Measurements from ENCODE around the gene MEPCE.

Gene MEPCE

DNA sequence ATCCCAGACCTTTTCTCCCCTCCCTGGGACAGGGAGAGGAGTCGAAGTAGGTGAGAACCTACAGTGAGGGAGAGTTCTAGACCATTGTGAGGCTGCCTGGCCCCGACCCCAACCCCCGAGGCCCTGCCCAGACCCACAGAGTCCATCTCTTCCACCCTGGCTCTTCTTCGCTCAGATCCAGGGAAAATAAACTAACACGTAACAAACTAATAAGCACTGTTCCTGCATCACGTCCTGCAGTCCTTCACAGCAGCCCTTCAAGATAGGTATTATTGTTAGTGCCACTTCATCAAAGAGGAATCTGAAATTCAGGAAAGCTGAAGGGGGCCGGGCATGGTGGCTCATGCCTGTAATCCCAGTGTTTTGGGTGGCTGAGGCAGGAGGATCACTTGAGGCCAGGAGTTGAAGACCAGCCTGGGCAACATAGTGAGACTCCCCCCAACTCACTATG is 34.6 kb downstream of the MEPCE start, which contains the start of gene SPACDR:
Gene SPACDR, minus strand, starts transcription at position 51 of the 451 bp plus-strand sequence. CDS start 235 bp downstream, outside the sequence.
- peak; percentile 70 for DNase-seq (ENCODE audit: low read depth)

DNA sequence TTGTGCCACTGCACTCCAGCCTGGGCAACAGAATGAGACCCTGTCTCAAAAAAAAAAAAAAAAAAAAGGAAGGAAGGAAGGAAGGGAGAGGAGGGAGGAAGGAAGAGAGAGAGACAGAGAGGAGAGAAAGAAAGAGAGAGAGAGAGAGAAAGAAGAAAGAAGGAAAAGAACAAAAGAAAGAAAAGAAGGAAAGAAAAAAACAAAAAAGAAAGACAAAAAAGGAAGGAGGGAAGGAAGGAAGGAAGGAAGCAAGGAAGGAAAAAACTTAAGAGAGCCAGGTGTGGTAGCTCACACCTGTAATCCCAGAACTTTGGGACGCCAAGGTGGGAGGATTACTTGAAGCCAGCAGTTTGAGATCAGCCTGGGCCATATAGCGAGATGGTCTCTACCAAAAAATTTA is 35.2 kb downstream of the MEPCE start:
- no peak for DNase-seq (ENCODE audit: low read depth)

GRCh38 chr7:100465299-100465698 is 35.7 kb downstream of the MEPCE start:
- no peak for DNase-seq (ENCODE audit: low read depth)

DNA sequence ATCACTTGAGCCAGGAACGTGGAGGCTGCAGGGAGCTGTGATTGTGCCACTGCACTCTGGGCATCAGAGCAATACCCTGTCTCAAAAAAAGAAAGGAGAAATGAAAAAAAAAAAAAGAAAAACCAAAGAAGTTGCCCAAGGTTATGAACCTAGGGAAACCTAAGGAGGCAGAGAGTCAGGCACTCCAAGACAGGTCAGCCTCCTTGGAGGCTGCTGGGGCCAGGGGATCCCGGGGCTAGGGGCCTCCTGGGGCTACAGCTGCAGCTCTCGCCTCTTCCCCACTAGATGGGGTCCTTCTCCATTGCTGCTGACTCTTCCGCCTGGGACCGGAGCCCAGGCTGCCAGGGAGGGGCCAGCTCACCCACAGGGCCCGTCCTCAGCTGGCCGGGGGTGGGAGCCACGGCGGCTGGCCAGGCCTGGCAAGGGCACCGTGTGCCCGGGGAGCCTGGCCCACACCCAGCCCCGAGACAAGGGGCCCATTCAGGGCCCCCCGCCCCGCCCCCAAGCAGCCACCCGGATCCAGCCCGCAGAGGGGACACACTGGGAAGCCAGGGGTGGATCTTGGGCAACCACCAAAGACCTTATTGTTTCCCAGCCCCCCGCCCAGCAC is 36.2 kb downstream of the MEPCE start:
- DNase-seq (ENCODE audit: low read depth), result peak; percentile 75

DNA sequence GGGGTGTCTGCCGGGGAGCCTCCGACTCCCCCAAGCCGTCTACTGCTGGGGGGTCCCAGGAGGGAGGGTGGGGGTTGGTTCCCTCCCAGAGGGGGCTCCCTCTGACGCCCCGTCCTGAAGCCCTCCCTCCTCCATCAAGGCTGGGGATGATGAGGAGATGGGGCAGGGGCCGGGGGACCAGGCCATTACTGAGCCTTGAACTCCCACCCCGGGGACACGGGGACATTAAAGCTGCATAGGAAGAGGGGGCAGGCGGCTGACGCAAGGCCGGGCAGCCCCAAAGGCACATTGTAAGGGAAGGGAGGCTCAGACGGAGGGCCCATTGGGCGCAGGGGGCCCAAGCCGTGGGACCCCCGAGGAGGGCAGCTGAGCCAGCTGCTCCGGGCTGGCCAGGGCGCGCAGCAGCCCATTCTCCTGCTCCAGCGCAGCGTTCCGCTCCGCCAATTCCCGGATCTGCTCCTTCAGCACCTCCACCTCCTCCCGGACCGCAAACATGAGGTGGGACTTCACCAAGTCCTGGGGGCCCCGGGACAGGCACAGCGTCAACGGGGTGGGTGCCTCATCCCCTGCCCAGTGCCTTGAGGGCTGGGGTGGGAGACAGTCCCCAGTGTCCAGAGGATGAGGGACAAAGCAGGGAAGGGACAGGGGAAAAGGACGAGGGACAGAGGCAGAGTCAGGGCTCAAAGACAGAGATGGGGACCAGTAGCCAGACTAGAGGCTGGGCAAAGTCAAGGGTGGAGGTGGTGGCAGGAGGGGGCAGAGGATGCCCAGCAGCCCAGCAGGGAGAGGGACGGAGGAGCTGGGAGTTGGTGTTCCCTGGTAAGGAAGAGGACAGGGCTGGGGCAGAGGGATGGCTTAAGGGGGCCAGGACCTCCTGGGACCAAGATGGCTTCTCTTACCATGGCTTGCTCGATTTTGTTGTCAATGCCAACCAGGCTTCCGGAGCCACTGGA is 37.3 kb downstream of the MEPCE start:
- no peak for DNase-seq (ENCODE audit: low read depth)

GRCh38 chr7:100467638-100468373 is 38.2 kb downstream of the MEPCE start:
- DNase-seq (ENCODE audit: low read depth), result no peak

GRCh38 chr7:100469227-100470044 is 39.8 kb downstream of the MEPCE start:
- peak; percentile 74 for DNase-seq (ENCODE audit: low read depth)

DNA sequence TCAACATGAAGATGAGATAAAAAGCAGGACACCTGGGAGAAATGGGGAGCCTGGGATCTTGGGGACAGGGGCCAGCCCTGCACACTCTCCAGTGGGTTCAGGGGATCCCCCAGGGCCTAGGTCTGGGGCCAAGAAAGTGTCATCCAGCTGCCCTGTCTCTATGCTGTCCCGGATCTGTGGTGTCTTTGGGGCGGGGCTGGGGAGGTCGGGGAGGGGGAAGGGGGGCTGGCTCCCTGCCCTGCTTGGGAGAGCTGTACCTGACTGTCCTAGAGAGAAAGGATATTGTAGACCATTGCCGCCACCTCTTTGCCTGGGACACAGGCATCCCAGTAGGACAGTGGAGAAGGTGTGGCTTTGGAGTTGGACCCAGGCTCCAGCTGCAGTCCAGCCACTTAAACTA is 41.4 kb downstream of the MEPCE start:
- no peak for DNase-seq (ENCODE audit: low read depth)

GRCh38 chr7:100472121-100472851 is 42.7 kb downstream of the MEPCE start:
- no peak for DNase-seq (ENCODE audit: low read depth)

GRCh38 chr7:100472854-100473499 is 43.3 kb downstream of the MEPCE start:
- peak; percentile 28 for DNase-seq (ENCODE audit: low read depth)

DNA sequence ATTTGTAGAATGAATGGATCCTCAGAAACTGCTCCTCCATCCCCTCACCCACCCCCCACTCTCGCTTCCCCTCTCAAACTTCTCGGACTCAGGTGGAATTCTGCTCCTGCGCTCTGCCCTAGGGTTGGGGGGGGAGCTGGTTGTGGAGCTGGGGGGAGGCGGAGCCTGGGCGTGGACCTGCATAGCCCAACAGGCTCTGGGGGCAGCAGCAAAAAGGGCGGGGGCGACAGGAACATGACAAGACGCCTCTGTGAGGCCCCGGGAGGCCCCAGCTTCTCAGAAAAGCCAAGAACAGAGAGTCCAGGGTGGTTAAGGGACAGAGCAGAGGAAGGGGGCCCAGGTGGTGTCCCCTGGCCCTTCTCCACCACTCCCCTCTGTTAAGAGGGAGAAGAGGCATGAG is 45.9 kb downstream of the MEPCE start:
- DNase-seq (ENCODE audit: low read depth), result no peak

GRCh38 chr7:100476101-100476780 is 46.6 kb downstream of the MEPCE start:
- no peak for DNase-seq (ENCODE audit: low read depth)

DNA sequence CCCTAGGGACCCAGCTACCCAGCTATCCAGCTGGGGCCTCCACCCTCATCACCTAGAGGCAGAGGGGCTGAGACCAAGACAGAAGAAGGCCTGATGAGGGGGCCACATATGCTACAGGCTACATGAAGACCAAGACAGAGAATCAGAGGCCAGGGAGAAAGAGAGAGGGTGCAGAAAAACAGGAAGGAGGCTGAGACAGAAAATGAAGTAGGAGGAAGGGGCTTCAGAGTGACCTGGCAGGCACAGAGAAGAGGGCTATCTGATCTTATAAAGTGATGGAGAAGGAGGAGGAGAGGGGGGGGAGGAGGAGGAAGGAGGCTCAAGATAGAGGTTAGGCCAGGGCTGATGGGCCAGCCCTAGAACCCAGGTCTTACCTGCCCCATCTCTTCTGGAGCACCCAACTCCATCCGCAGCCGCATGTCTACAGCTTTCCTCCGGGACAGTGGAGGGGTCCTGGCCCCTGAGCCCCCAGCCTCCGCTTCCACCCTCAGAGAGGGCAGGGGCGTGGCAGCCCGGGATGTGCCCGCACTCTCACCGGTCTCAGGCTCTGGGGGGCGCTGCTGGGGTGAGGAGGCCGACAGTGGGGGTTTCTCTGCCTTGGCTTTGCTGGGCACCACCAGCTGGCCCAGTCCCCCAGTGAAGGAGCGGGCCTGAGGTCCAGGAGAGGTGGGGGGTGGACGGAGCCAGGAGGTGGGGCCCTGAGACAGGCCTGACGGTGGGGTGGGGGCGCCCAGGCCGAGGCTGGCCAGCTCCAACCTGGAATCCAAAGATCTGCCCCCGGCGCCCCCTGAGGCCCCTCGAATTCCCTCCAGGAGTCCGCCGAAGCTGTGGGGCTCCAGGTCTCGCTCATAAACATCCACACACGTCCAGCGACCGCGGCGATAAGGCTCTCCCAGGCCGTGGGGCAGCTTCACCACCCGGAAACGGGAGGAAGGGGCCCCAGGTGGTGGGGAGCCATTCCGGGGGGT is 47.6 kb downstream of the MEPCE start:
- DNase-seq (ENCODE audit: low read depth), result peak; percentile 43

GRCh38 chr7:100477871-100478267 is 48.2 kb downstream of the MEPCE start:
- no peak for DNase-seq (ENCODE audit: low read depth)

- peak; percentile 90 for DNase-seq (ENCODE audit: low read depth)
Measured at GRCh38 chr7:100478958-100479660, 49.5 kb downstream of the MEPCE start, which contains the start of gene TSC22D4. TSS of gene TSC22D4 (minus strand) at chr7:100479214. CDS start at chr7:100478038, 1,176 bp downstream.

- no peak for DNase-seq (ENCODE audit: low read depth)
Measured at GRCh38 chr7:100481466-100481865, 51.8 kb downstream of the MEPCE start.

DNA sequence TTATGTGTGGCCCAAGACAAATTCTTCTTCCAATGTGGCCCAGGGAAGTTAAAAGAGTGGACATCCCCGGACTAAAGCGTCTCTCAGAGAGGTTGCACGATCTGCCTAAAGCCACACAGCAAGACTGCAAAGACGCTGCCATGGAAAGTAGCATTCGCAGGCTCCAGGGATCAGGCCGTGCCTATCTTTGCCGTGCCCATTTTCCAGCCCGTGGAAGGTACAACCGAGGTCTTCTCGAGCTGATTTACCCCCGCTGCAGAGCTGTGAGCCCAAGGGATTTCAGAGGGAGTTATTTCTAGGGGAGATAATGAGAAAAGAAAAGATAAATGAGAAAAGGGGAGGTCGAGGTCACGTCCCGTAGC is 53.1 kb downstream of the MEPCE start:
- DNase-seq (ENCODE audit: low read depth), result no peak

Data from ELR (cell line).